Natural killer cell (primary cell): ENCODE data around the gene HDAC4. TPM values are rescaled to one million over a fixed set of nuclear protein-coding genes. Genes with fewer than 3 reads are reported as not detected.

Experiments used
- ATAC-seq, 3 donors: fragments of 150-1000 bp in 2 of 3; fragments of 200-7000 bp in 1 of 3; cut with Tn5 transposase; 1 replicate in 1 of 3; 2 replicates in 2 of 3; pipeline ENCODE4 v1.10.0; 2021; ENCODE audit warnings: mild to moderate bottlenecking in 2 of 3, moderate library complexity in 2 of 3
- DNase-seq, 2 donors: peaks; one replicate each; pipeline versions ENCODE4 v3.0.0 to v3.0.0-alpha.2; 2013 to 2021; ENCODE audit warnings: mixed read lengths in 1 of 2
- H3K27ac ChIP-seq: one replicate; pipeline ENCODE4 v1.5.1; 2013; ENCODE audit warnings: mild to moderate bottlenecking, low read length
- H3K27me3 ChIP-seq: one replicate; pipeline ENCODE4 v1.6.1; 2013; ENCODE audit warnings: low read length; ENCODE audit not compliant: control insufficient read depth, insufficient read depth
- H3K36me3 ChIP-seq: one replicate; pipeline ENCODE4 v1.6.1; 2013; ENCODE audit warnings: low read length; ENCODE audit not compliant: control insufficient read depth, insufficient read depth
- H3K4me1 ChIP-seq: one replicate; pipeline ENCODE4 v1.6.1; 2013; ENCODE audit warnings: low read length; ENCODE audit not compliant: control insufficient read depth, insufficient read depth
- H3K4me3 ChIP-seq: one replicate; pipeline ENCODE4 v1.5.1; 2013; ENCODE audit warnings: low read length
- H3K9me3 ChIP-seq: one replicate; pipeline ENCODE4 v1.6.1; 2013; ENCODE audit warnings: low read length; ENCODE audit not compliant: control insufficient read depth, insufficient read depth
- H3K27ac Mint-ChIP-seq, 2 donors: one replicate each; pipeline ENCODE4 v1.8.0; 2022; ENCODE audit warnings: mild to moderate bottlenecking in 2 of 2, mixed read lengths in 2 of 2, moderate library complexity in 1 of 2
- H3K27me3 Mint-ChIP-seq, 2 donors: one replicate each; pipeline ENCODE4 v1.8.0; 2022; ENCODE audit warnings: low read depth in 2 of 2, mixed read lengths in 2 of 2
- H3K36me3 Mint-ChIP-seq: one replicate; pipeline ENCODE4 v1.8.0; 2022; ENCODE audit warnings: mixed read lengths
- H3K4me1 Mint-ChIP-seq, 2 donors: one replicate each; pipeline ENCODE4 v1.8.0; 2022; ENCODE audit warnings: mixed read lengths in 2 of 2
- H3K4me3 Mint-ChIP-seq: one replicate; pipeline ENCODE4 v1.8.0; 2022; ENCODE audit warnings: mild to moderate bottlenecking, moderate library complexity, mixed read lengths
- H3K9me3 Mint-ChIP-seq, 2 donors: one replicate each; pipeline ENCODE4 v1.8.0; 2022; ENCODE audit warnings: mixed read lengths in 2 of 2
- CTCF ChIP-seq: fragments of 200-600 bp; IDR thresholded peaks from one replicate; pipeline ENCODE4 v1.8.0; 2022; ENCODE audit warnings: antibody characterized with exemption
- WGBS: methylation state at CpG from one replicate; pipeline ENCODE4 v1.1.7; 2013; ENCODE audit warnings: missing lambda C conversion rate; ENCODE audit not compliant: insufficient coverage; 5-methylcytosine and 5-hydroxymethylcytosine counted together
- intact Hi-C: fragments of 100-400 bp; cut with micrococcal nuclease; formaldehyde crosslinking; loops from one replicate; pipeline ENCODE4 v1.14.2; 2022
- total RNA-seq, 4 donors: library from RNA; stranded (reverse); fragments of 120-200 nt in 1 of 4; gene quantifications; one replicate each; pipeline versions ENCODE4 v1.2.3 to v1.2.4, GENCODE V29; 2013 to 2022

The HDAC4 gene
- total RNA-seq, 3 donors from 2014 or later (not counting 1 experiment from before 2014, with no cell fraction given), result 74.9 to 105 (median 100) TPM

- no peak for TF ChIP-seq CTCF
- H3K4me3 ChIP-seq, result peak overlapping the region; percentile 8
- peaks cover 4% of the 10 kb centered on the region for H3K9me3 ChIP-seq
- Mint-ChIP-seq H3K4me3 (peak overlapping the region; percentile 88), H3K4me1 (peaks cover 64 to 79% of the 10 kb centered on the region in 2 donors), H3K36me3 (peaks cover 8% of the 10 kb centered on the region), H3K9me3 (peaks cover 0 to 4% of the 10 kb centered on the region in 2 donors), H3K27me3 (no peaks in the 10 kb centered on the region), H3K27ac (peak overlapping the region; percentile 87)
- H3K4me1 ChIP-seq, result peaks cover 59% of the 10 kb centered on the region
- peak; percentile 56 to 71 (median 70) for ATAC-seq
- H3K27me3 ChIP-seq, result no peaks in the 10 kb centered on the region
- peak overlapping the region; percentile 63 for H3K27ac ChIP-seq
- 64% methylated on average over 17 of the region's 18 CpGs for WGBS
- DNase-seq, result peak in 1 of 2 donors; percentile 56
- intact Hi-C loops, result loop anchor here (10.0 kb wide), 1 partner anchor 365 kb away; no protein-coding TSS in a partner anchor
- H3K36me3 ChIP-seq, result no peaks in the 10 kb centered on the region
These were observed 141.1 kb downstream of the HDAC4 start for GRCh38 chr2:239259603-239260298.

GRCh38 chr2:239259173-239259572 lies 141.6 kb downstream of the HDAC4 start:
- intact Hi-C loops, result no loop called here
- H3K4me3 ChIP-seq, result no peak overlapping the region
- peak overlapping the region; percentile 87 for H3K27ac Mint-ChIP-seq
- H3K36me3 ChIP-seq, result no peaks in the 10 kb centered on the region
- no peak for TF ChIP-seq CTCF
- H3K4me3 Mint-ChIP-seq, result peak overlapping the region; percentile 88
- H3K27ac ChIP-seq, result peak overlapping the region; percentile 63
- ATAC-seq (peak in 2 of 3 donors; percentile 27 to 38), DNase-seq (no peak)
- H3K27me3 ChIP-seq, result no peaks in the 10 kb centered on the region
- H3K36me3 Mint-ChIP-seq, result peaks cover 8% of the 10 kb centered on the region
- H3K9me3 Mint-ChIP-seq, result peaks cover 0 to 4% of the 10 kb centered on the region in 2 donors
- peaks cover 4% of the 10 kb centered on the region for H3K9me3 ChIP-seq
- H3K4me1 ChIP-seq, result peaks cover 53% of the 10 kb centered on the region
- peaks cover 64 to 78% of the 10 kb centered on the region in 2 donors for H3K4me1 Mint-ChIP-seq
- 44% methylated on average over 2 of the region's 4 CpGs for WGBS
- H3K27me3 Mint-ChIP-seq, result no peaks in the 10 kb centered on the region

- Mint-ChIP-seq H3K9me3 (peaks cover 0 to 4% of the 10 kb centered on the region in 2 donors), H3K4me3 (peak overlapping the region; percentile 88), H3K36me3 (peaks cover 8% of the 10 kb centered on the region), H3K4me1 (peaks cover 72 to 80% of the 10 kb centered on the region in 2 donors), H3K27ac (peak overlapping the region; percentile 87), H3K27me3 (no peaks in the 10 kb centered on the region)
- H3K9me3 ChIP-seq, result peaks cover 4% of the 10 kb centered on the region
- H3K4me3 ChIP-seq, result no peak overlapping the region
- intact Hi-C loops, result no loop called here
- TF ChIP-seq CTCF, result no peak
- peak in 1 of 2 donors; percentile 49 for DNase-seq
- H3K27me3 ChIP-seq, result no peaks in the 10 kb centered on the region
- no peak overlapping the region for H3K27ac ChIP-seq
- peaks cover 50% of the 10 kb centered on the region for H3K4me1 ChIP-seq
- no peaks in the 10 kb centered on the region for H3K36me3 ChIP-seq
- 73% methylated on average over 8 of the region's 8 CpGs for WGBS
- ATAC-seq, result peak in 2 of 3 donors; percentile 51 to 52
These were observed 142.6 kb downstream of the HDAC4 start for GRCh38 chr2:239258248-239258647.
